Ectodermal cell (in vitro differentiated cells): Measurements from ENCODE around the gene TBCE.
A peak's percentile ranks its signal among the peaks of the same experiment; 100 is the strongest.

Experiments
- H3K27ac ChIP-seq: 2 replicates; pipeline ENCODE4 v1.7.0; 2013; ENCODE audit warnings: mild to moderate bottlenecking, low read depth, low read length; ENCODE audit not compliant: insufficient read depth, poor library complexity, severe bottlenecking
- H3K27me3 ChIP-seq: 2 replicates; pipeline ENCODE4 v1.7.0; 2013; ENCODE audit warnings: mild to moderate bottlenecking, low read length; ENCODE audit not compliant: insufficient read depth, control insufficient read depth, poor library complexity, severe bottlenecking
- H3K36me3 ChIP-seq: one replicate; pipeline ENCODE4 v1.7.0; 2013; ENCODE audit warnings: low read length; ENCODE audit not compliant: control insufficient read depth, insufficient read depth
- H3K4me1 ChIP-seq: one replicate; pipeline ENCODE4 v1.7.0; 2013; ENCODE audit warnings: low read length; ENCODE audit not compliant: control insufficient read depth, insufficient read depth
- H3K4me3 ChIP-seq: 2 replicates; pipeline ENCODE4 v1.7.0; 2013; ENCODE audit warnings: low read depth, low read length, control low read depth; ENCODE audit not compliant: insufficient read depth
- H3K9me3 ChIP-seq: 2 replicates; pipeline ENCODE4 v1.7.0; 2013; ENCODE audit warnings: mild to moderate bottlenecking, low read length, moderate library complexity; ENCODE audit not compliant: control insufficient read depth
- WGBS, 2 experiments: methylation state at CpG; one replicate each; pipeline ENCODE4 v1.1.7; 2013; ENCODE audit warnings: missing lambda C conversion rate in 2 of 2; 5-methylcytosine and 5-hydroxymethylcytosine counted together

Gene TBCE

GRCh38 chr1:235328271-235329138, 38.7 kb upstream of the TBCE start, which contains the start of gene GGPS1:
GGPS1 (plus strand) TSS chr1:235328570; CDS start chr1:235335265, 6,695 bp downstream.
- peak within 1 kb of the TSS; percentile 94 for H3K27ac ChIP-seq

DNA sequence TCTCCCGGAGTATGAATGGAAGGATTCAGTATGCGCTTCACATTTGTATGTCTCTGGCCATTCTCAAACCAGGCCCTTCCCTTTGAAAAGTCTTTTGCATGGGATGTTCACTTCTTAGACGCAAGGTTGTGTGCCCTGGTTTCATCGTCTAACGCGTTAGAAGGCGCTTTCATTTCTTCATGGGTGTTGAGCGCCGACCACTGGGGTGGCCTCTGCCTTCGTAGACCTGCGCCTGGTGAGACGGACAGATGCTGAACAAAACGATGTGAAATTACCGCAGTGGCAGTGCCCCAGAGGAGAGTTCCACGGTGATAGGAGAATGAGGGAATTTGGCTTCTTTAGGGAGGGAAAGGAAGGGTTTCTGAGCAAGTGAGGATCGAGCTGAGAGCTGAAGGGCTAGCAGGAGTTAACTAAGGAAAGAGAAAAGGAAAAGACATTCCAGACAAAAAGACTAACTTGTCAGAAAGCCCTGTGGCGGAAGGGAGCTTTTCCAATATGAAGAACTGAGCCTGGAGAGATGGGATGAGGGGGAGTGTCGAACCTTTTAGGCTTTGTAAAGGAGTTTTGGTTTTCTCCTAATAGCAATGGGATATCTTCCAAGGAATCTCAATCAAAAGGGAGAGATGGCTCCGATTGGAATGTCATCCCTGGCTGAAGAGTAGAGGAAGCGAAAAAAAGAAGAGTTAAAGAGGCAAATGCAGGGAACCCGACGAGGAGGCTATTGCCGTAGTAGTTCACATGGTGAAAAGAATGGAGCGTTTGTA, 37.9 kb upstream of the TBCE start:
- H3K4me1 ChIP-seq, result peaks cover 22% of the 10 kb centered on the region
- H3K9me3 ChIP-seq, result no peaks in the 10 kb centered on the region
- no peaks in the 10 kb centered on the region for H3K27me3 ChIP-seq
- 7% methylated on average over 24 of the region's 24 CpGs for WGBS, 2 experiments
- H3K4me3 ChIP-seq, result peak overlapping the region; percentile 98
- no peaks in the 10 kb centered on the region for H3K36me3 ChIP-seq
- H3K27ac ChIP-seq, result peak overlapping the region; percentile 94

More at GRCh38 chr1:235328271-235329138, 38.7 kb upstream of the TBCE start, which contains the start of gene GGPS1:
- Histone ChIP-seq H3K4me3 (peak within 1 kb of the TSS; percentile 98), H3K4me1 (peaks cover 22% of the 10 kb centered on the region), H3K27me3 (no peaks in the 10 kb centered on the region), H3K9me3 (no peaks in the 10 kb centered on the region), H3K36me3 (no peaks in the 10 kb centered on the region)
- 0 to 1% methylated on average over 54 of the region's 54 CpGs for WGBS, 2 experiments

GRCh38 chr1:235330918-235331285, 36.3 kb upstream of the TBCE start:
- Histone ChIP-seq H3K4me3 (peak overlapping the region; percentile 98), H3K9me3 (no peaks in the 10 kb centered on the region), H3K27me3 (no peaks in the 10 kb centered on the region), H3K27ac (no peak overlapping the region), H3K36me3 (peaks cover 10% of the 10 kb centered on the region), H3K4me1 (peaks cover 17% of the 10 kb centered on the region)
- 96 to 97% methylated on average over 3 to 5 of the region's 5 CpGs for WGBS, 2 experiments

DNA sequence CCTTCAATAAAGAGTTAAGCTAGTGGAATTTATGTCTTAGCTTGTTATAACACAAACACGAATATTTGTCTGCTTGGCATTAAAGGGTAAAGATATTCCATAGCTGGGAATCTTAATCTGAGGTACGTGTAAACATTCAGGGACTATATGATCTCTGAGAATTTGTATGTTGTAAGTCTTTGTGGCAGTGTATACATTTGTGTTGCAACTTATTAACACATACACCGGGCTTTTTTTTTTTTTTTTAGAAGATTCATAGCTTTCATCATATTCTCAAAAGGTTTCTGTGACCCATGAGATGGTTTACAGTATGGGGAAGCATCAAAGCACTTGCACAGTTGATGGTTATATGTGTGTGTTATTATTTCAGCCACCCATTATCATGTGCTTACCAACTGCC, 35.8 kb upstream of the TBCE start:
- WGBS, 2 experiments, result 97 to 99% methylated on average over 2 of the region's 3 CpGs
- Histone ChIP-seq H3K27ac (no peak overlapping the region), H3K9me3 (no peaks in the 10 kb centered on the region), H3K27me3 (no peaks in the 10 kb centered on the region), H3K4me3 (peak overlapping the region; percentile 22), H3K36me3 (peaks cover 10% of the 10 kb centered on the region), H3K4me1 (peaks cover 14% of the 10 kb centered on the region)

- Histone ChIP-seq H3K9me3 (no peaks in the 10 kb centered on the region), H3K36me3 (peaks cover 18% of the 10 kb centered on the region), H3K27me3 (no peaks in the 10 kb centered on the region), H3K4me3 (no peak overlapping the region), H3K4me1 (no peaks in the 10 kb centered on the region), H3K27ac (no peak overlapping the region)
- WGBS, 2 experiments, result 96 to 99% methylated on average over 4 of the region's 4 CpGs
These were observed 30.3 kb upstream of the TBCE start for GRCh38 chr1:235336903-235337302.

- H3K4me1 ChIP-seq, result no peaks in the 10 kb centered on the region
These were observed 27.5 kb upstream of the TBCE start for GRCh38 chr1:235339746-235340145.

GRCh38 chr1:235341334-235341733, 25.9 kb upstream of the TBCE start:
- no peak overlapping the region for H3K4me3 ChIP-seq
- H3K36me3 ChIP-seq, result peaks cover 19% of the 10 kb centered on the region
- no peaks in the 10 kb centered on the region for H3K27me3 ChIP-seq
- H3K27ac ChIP-seq, result no peak overlapping the region
- no peaks in the 10 kb centered on the region for H3K9me3 ChIP-seq
- H3K4me1 ChIP-seq, result no peaks in the 10 kb centered on the region
- 89 to 100% methylated on average over 1 of the region's 1 CpG for WGBS, 2 experiments

More at GRCh38 chr1:235339746-235340145, 27.5 kb upstream of the TBCE start:
- 83 to 84% methylated on average over 7 to 8 of the region's 8 CpGs for WGBS, 2 experiments
- peaks cover 29% of the 10 kb centered on the region for H3K36me3 ChIP-seq
- no peaks in the 10 kb centered on the region for H3K27me3 ChIP-seq
- no peak overlapping the region for H3K4me3 ChIP-seq
- no peaks in the 10 kb centered on the region for H3K9me3 ChIP-seq
- no peak overlapping the region for H3K27ac ChIP-seq

DNA sequence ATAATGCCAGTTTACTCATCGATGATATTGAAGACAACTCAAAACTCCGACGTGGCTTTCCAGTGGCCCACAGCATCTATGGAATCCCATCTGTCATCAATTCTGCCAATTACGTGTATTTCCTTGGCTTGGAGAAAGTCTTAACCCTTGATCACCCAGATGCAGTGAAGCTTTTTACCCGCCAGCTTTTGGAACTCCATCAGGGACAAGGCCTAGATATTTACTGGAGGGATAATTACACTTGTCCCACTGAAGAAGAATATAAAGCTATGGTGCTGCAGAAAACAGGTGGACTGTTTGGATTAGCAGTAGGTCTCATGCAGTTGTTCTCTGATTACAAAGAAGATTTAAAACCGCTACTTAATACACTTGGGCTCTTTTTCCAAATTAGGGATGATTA, 25.2 kb upstream of the TBCE start:
- no peaks in the 10 kb centered on the region for H3K4me1 ChIP-seq
- 77 to 87% methylated on average over 6 of the region's 6 CpGs for WGBS, 2 experiments
- H3K4me3 ChIP-seq, result no peak overlapping the region
- H3K36me3 ChIP-seq, result peaks cover 13% of the 10 kb centered on the region
- no peak overlapping the region for H3K27ac ChIP-seq
- no peaks in the 10 kb centered on the region for H3K9me3 ChIP-seq
- H3K27me3 ChIP-seq, result no peaks in the 10 kb centered on the region

DNA sequence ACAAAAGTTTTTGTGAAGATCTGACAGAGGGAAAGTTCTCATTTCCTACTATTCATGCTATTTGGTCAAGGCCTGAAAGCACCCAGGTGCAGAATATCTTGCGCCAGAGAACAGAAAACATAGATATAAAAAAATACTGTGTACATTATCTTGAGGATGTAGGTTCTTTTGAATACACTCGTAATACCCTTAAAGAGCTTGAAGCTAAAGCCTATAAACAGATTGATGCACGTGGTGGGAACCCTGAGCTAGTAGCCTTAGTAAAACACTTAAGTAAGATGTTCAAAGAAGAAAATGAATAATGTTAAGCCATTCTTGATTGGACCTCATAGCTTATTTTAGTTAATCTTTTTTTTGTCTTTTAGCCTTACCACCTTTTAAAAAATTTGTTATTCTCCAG, 24.8 kb upstream of the TBCE start:
- 96 to 97% methylated on average over 2 to 3 of the region's 3 CpGs for WGBS, 2 experiments

GRCh38 chr1:235343726-235344125, 23.5 kb upstream of the TBCE start:
- Histone ChIP-seq H3K4me3 (no peak overlapping the region), H3K27ac (no peak overlapping the region), H3K4me1 (no peaks in the 10 kb centered on the region), H3K9me3 (no peaks in the 10 kb centered on the region), H3K27me3 (no peaks in the 10 kb centered on the region), H3K36me3 (peaks cover 11% of the 10 kb centered on the region)
- 89 to 90% methylated on average over 4 to 5 of the region's 5 CpGs for WGBS, 2 experiments

More for the DNA sequence above, 24.8 kb upstream of the TBCE start:
- Histone ChIP-seq H3K4me3 (no peak overlapping the region), H3K27ac (peak overlapping the region; percentile 27), H3K4me1 (no peaks in the 10 kb centered on the region), H3K36me3 (peaks cover 11% of the 10 kb centered on the region), H3K9me3 (no peaks in the 10 kb centered on the region), H3K27me3 (no peaks in the 10 kb centered on the region)
